MM.1S (cell line): ENCODE results near the gene FGD4.

Experiments
- DNase-seq: peaks from one replicate; pipeline ENCODE4 v3.0.0-alpha.2; 2015
- H2AFZ ChIP-seq: fragments of 300-600 bp; sonication (generic); 2 replicates; pipeline ENCODE4 v1.6.0; 2016; ENCODE audit warnings: antibody characterized with exemption, low read length
- H3F3A ChIP-seq: fragments of 300-600 bp; sonication (generic); 2 replicates; pipeline ENCODE4 v1.6.1; 2016; ENCODE audit warnings: mild to moderate bottlenecking, antibody characterized with exemption, low read length, moderate library complexity, mixed read lengths; ENCODE audit not compliant: insufficient read depth
- H3K27ac ChIP-seq: fragments of 300-600 bp; sonication (generic); 2 replicates; pipeline ENCODE4 v1.5.1; 2016; ENCODE audit warnings: mild to moderate bottlenecking, low read length
- H3K27me3 ChIP-seq: fragments of 300-600 bp; sonication (generic); replicated peaks from 2 replicates; pipeline ENCODE4 v1.6.0; 2016; ENCODE audit warnings: low read length; ENCODE audit not compliant: insufficient read depth
- H3K36me3 ChIP-seq: fragments of 300-600 bp; sonication (generic); replicated peaks from 2 replicates; pipeline ENCODE4 v1.6.1; 2016; ENCODE audit warnings: mild to moderate bottlenecking, low read length, mixed read lengths; ENCODE audit not compliant: insufficient read depth
- H3K4me1 ChIP-seq: fragments of 300-600 bp; sonication (generic); 2 replicates; pipeline ENCODE4 v1.6.1; 2016; ENCODE audit warnings: low read length, mixed read lengths
- H3K4me2 ChIP-seq: fragments of 300-600 bp; sonication (generic); 2 replicates; pipeline ENCODE4 v1.6.0; 2016; ENCODE audit warnings: low read depth, low read length
- H3K4me3 ChIP-seq: fragments of 300-600 bp; sonication (generic); 2 replicates; pipeline ENCODE4 v1.5.1; 2016; ENCODE audit warnings: low read length, mixed read lengths
- H3K79me2 ChIP-seq: fragments of 300-600 bp; sonication (generic); 2 replicates; pipeline ENCODE4 v1.6.1; 2016; ENCODE audit warnings: mixed run types, low read length, mixed read lengths
- H3K9ac ChIP-seq: fragments of 300-600 bp; sonication (generic); 2 replicates; pipeline ENCODE4 v1.6.1; 2016; ENCODE audit warnings: low read length, mixed read lengths
- H3K9me2 ChIP-seq: fragments of 300-600 bp; sonication (generic); replicated peaks from 2 replicates; pipeline ENCODE4 v1.6.1; 2016; ENCODE audit warnings: mild to moderate bottlenecking, low read length, mixed read lengths; ENCODE audit not compliant: insufficient read depth
- H3K9me3 ChIP-seq: fragments of 300-600 bp; sonication (generic); replicated peaks from 2 replicates; pipeline ENCODE4 v1.6.1; 2016; ENCODE audit warnings: mild to moderate bottlenecking, low read length, mixed read lengths; ENCODE audit not compliant: insufficient read depth
- H4K20me1 ChIP-seq: fragments of 300-600 bp; sonication (generic); 2 replicates; pipeline ENCODE4 v1.6.1; 2016; ENCODE audit warnings: mild to moderate bottlenecking, low read length, moderate library complexity, mixed read lengths; ENCODE audit not compliant: insufficient read depth
- EZH2 ChIP-seq: fragments of 300-600 bp; sonication (generic); optimal IDR thresholded peaks from 2 replicates; pipeline ENCODE3; 2017; ENCODE audit warnings: low read depth, mild to moderate bottlenecking, antibody characterized with exemption, low read length, mixed read lengths
- EZH2phosphoT487 ChIP-seq: fragments of 300-600 bp; sonication (generic); IDR thresholded peaks from 2 replicates; pipeline ENCODE4 v1.6.1; 2018; ENCODE audit warnings: antibody characterized with exemption, low read length
- TF ChIP-seq, protein P1 (sequence below): fragments of 300-600 bp; sonication (generic); IDR thresholded peaks from 2 replicates; pipeline ENCODE4 v1.5.1; 2016; ENCODE audit warnings: antibody characterized with exemption, low read length, mixed read lengths

Gene FGD4

DNA sequence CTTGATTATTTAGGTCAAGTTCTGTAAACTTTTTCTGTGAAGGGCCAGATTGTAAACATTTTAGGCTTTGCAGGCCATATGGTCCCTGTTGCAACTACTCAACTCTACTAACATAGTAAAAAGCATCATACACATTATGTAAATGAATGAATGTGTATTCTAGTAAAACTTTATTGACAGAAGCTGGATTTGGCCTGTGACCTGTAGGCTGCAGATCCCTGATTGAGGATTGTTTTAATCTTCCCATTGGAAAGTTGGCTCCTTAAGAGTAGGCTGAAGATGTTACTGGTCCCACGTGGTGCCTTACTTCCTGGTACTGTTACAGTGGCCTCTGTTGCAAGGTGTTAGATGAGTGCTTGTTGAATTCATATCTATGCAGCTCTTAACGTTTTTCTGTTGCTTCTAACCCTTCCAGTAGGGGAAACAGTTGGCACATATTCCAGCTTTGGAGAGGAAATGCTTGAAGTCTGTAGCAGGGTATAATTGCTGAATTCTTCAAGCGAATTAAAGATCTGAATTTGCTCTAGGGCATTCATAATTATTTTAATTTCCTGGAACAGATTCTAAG lies 146.1 kb downstream of the FGD4 start:
- no peak overlapping the region for H3K9ac ChIP-seq
- TF ChIP-seq EZH2 (no peak), EZH2phosphoT487 (no peak)
- TF ChIP-seq, protein P1, sequence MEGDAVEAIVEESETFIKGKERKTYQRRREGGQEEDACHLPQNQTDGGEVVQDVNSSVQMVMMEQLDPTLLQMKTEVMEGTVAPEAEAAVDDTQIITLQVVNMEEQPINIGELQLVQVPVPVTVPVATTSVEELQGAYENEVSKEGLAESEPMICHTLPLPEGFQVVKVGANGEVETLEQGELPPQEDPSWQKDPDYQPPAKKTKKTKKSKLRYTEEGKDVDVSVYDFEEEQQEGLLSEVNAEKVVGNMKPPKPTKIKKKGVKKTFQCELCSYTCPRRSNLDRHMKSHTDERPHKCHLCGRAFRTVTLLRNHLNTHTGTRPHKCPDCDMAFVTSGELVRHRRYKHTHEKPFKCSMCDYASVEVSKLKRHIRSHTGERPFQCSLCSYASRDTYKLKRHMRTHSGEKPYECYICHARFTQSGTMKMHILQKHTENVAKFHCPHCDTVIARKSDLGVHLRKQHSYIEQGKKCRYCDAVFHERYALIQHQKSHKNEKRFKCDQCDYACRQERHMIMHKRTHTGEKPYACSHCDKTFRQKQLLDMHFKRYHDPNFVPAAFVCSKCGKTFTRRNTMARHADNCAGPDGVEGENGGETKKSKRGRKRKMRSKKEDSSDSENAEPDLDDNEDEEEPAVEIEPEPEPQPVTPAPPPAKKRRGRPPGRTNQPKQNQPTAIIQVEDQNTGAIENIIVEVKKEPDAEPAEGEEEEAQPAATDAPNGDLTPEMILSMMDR, result no peak
- H2AFZ ChIP-seq, result no peak overlapping the region
- no peak overlapping the region for H3K27ac ChIP-seq
- no peak overlapping the region for H3K4me3 ChIP-seq
- H3K9me3 ChIP-seq, result no peaks in the 10 kb centered on the region
- H3K79me2 ChIP-seq, result peaks cover 100% of the 10 kb centered on the region
- 0 out of 2 replicates have a peak, but pooled peaks cover 7% of the 10 kb centered on the region for H4K20me1 ChIP-seq
- no peaks in the 10 kb centered on the region for H3K4me1 ChIP-seq
- no peaks in the 10 kb centered on the region for H3F3A ChIP-seq
- no peaks in the 10 kb centered on the region for H3K9me2 ChIP-seq
- H3K36me3 ChIP-seq, result no peaks in the 10 kb centered on the region
- H3K4me2 ChIP-seq, result no peak overlapping the region
- DNase-seq, result no peak
- H3K27me3 ChIP-seq, result no peaks in the 10 kb centered on the region

DNA sequence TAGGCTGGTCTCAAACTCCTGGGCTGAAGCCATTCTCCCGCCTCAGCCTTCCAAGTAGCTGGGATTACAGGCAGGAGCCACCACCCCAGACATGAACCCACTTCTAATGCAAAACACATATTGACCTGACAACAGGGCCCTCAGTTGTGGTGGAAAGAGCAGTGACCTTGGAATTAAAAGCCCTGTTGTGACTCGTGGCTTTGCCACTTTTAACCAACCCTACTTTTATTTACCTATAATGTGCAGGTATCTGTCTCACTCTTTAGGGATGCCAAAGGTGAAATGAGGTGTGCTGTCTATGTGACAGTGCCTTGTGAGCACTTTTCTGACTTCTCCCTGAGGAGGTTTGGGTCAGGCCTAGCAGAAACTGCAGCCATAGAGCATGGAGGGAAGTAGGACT lies 146.9 kb downstream of the FGD4 start:
- TF ChIP-seq, protein P1, result no peak
- no peak for TF ChIP-seq EZH2phosphoT487
- TF ChIP-seq EZH2, result no peak
- Histone ChIP-seq H3K79me2 (peaks cover 100% of the 10 kb centered on the region), H4K20me1 (0 out of 2 replicates have a peak, but pooled peaks cover 7% of the 10 kb centered on the region), H3F3A (no peaks in the 10 kb centered on the region), H3K4me2 (no peak overlapping the region), H3K9me2 (no peaks in the 10 kb centered on the region), H3K4me1 (no peaks in the 10 kb centered on the region), H3K36me3 (no peaks in the 10 kb centered on the region), H3K9ac (no peak overlapping the region), H3K27ac (no peak overlapping the region), H3K4me3 (no peak overlapping the region), H3K27me3 (no peaks in the 10 kb centered on the region), H3K9me3 (no peaks in the 10 kb centered on the region), H2AFZ (no peak overlapping the region)
- DNase-seq, result no peak

DNA sequence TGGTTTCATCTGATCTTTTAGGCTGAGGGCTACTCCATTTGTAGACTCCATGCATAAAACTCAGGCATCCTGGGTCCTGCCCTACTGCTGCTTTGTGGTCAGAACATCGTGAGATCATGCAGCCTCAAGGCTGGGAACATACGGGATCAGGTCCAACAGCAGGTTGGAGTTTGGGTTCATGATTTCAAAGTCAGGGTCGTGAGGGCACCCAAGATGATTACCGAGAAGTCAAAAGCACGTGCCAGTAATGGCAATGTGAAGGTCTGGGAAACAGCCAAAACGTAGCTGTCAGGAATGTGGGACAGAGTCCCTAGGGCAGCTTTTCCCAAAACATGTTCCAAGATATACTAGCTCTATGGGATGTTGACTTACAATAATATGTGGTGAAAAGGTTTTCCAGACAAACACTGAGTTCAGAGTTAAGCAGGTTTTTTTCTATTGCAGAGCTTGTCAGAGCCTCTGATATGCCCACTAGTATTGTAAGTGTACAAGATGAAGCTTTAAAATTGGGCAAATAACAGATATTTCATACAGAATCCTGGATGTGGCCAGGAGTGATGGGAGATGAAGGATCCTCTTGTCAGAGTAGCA lies 149.4 kb downstream of the FGD4 start:
- peaks cover 98% of the 10 kb centered on the region for H3K79me2 ChIP-seq
- 0 out of 2 replicates have a peak, but pooled peaks cover 7% of the 10 kb centered on the region for H4K20me1 ChIP-seq
- H3F3A ChIP-seq, result no peaks in the 10 kb centered on the region
- no peak overlapping the region for H3K27ac ChIP-seq
- DNase-seq, result no peak
- no peak overlapping the region for H2AFZ ChIP-seq
- H3K9me2 ChIP-seq, result no peaks in the 10 kb centered on the region
- TF ChIP-seq EZH2phosphoT487 (no peak), EZH2 (no peak)
- TF ChIP-seq, protein P1, result no peak
- no peaks in the 10 kb centered on the region for H3K4me1 ChIP-seq
- H3K9me3 ChIP-seq, result no peaks in the 10 kb centered on the region
- H3K36me3 ChIP-seq, result no peaks in the 10 kb centered on the region
- H3K4me2 ChIP-seq, result no peak overlapping the region
- H3K27me3 ChIP-seq, result no peaks in the 10 kb centered on the region
- no peak overlapping the region for H3K4me3 ChIP-seq
- no peak overlapping the region for H3K9ac ChIP-seq
